ENCODE data around the gene CCL24.

Gene CCL24

GRCh38 chr7:75820688-75821087, 7.1 kb upstream of the CCL24 start:
- H3K36me3 ChIP-seq (ENCODE audit: control insufficient read depth in 2 of 2, insufficient read depth in 2 of 2, low read length in 2 of 2) = no peaks in the 10 kb centered on the region
- H3K9ac ChIP-seq (ENCODE audit: low read depth in 1 of 2, low read length in 2 of 2) = no peak overlapping the region
- H3K4me1 ChIP-seq (ENCODE audit: control insufficient read depth in 2 of 2, insufficient read depth in 2 of 2, low read length in 2 of 2) = peaks cover 0 to 6% of the 10 kb centered on the region in 2 donors
- H3K27ac ChIP-seq (ENCODE audit: low read depth in 2 of 2, low read length in 2 of 2) = no peak overlapping the region
- no peaks in the 10 kb centered on the region for H3K9me3 ChIP-seq (ENCODE audit: control insufficient read depth in 2 of 2, low read length in 2 of 2)
- H3K27me3 ChIP-seq (ENCODE audit: control insufficient read depth in 2 of 2, insufficient read depth in 2 of 2, low read length in 2 of 2) = no peaks in the 10 kb centered on the region
- H3K4me3 ChIP-seq (ENCODE audit: low read length in 2 of 2) = no peak overlapping the region

- H3K9me3 ChIP-seq (ENCODE audit: control insufficient read depth in 2 of 2, low read length in 2 of 2) = no peaks in the 10 kb centered on the region
- H3K27ac ChIP-seq (ENCODE audit: low read depth in 2 of 2, low read length in 2 of 2) = no peak overlapping the region
- no peaks in the 10 kb centered on the region for H3K27me3 ChIP-seq (ENCODE audit: control insufficient read depth in 2 of 2, insufficient read depth in 2 of 2, low read length in 2 of 2)
- peaks cover 0 to 6% of the 10 kb centered on the region in 2 donors for H3K4me1 ChIP-seq (ENCODE audit: control insufficient read depth in 2 of 2, insufficient read depth in 2 of 2, low read length in 2 of 2)
- H3K4me3 ChIP-seq (ENCODE audit: low read length in 2 of 2) = no peak overlapping the region
- no peaks in the 10 kb centered on the region for H3K36me3 ChIP-seq (ENCODE audit: control insufficient read depth in 2 of 2, insufficient read depth in 2 of 2, low read length in 2 of 2)
- H3K9ac ChIP-seq (ENCODE audit: low read depth in 1 of 2, low read length in 2 of 2) = no peak overlapping the region
Observed at GRCh38 chr7:75819711-75820110, 6.1 kb upstream of the CCL24 start.

GRCh38 chr7:75818472-75818871, 4.9 kb upstream of the CCL24 start:
- Histone ChIP-seq H3K27ac (ENCODE audit: low read depth in 2 of 2, low read length in 2 of 2) (no peak overlapping the region), H3K4me3 (ENCODE audit: low read length in 2 of 2) (no peak overlapping the region), H3K4me1 (ENCODE audit: control insufficient read depth in 2 of 2, insufficient read depth in 2 of 2, low read length in 2 of 2) (peaks cover 0 to 6% of the 10 kb centered on the region in 2 donors), H3K27me3 (ENCODE audit: control insufficient read depth in 2 of 2, insufficient read depth in 2 of 2, low read length in 2 of 2) (no peaks in the 10 kb centered on the region), H3K9ac (ENCODE audit: low read depth in 1 of 2, low read length in 2 of 2) (no peak overlapping the region), H3K9me3 (ENCODE audit: control insufficient read depth in 2 of 2, low read length in 2 of 2) (no peaks in the 10 kb centered on the region), H3K36me3 (ENCODE audit: control insufficient read depth in 2 of 2, insufficient read depth in 2 of 2, low read length in 2 of 2) (no peaks in the 10 kb centered on the region)

- no peaks in the 10 kb centered on the region for H3K36me3 ChIP-seq (ENCODE audit: control insufficient read depth in 2 of 2, insufficient read depth in 2 of 2, low read length in 2 of 2)
- H3K27me3 ChIP-seq (ENCODE audit: control insufficient read depth in 2 of 2, insufficient read depth in 2 of 2, low read length in 2 of 2) = no peaks in the 10 kb centered on the region
- H3K9ac ChIP-seq (ENCODE audit: low read depth in 1 of 2, low read length in 2 of 2) = no peak overlapping the region
- H3K4me3 ChIP-seq (ENCODE audit: low read length in 2 of 2) = no peak overlapping the region
- no peaks in the 10 kb centered on the region for H3K4me1 ChIP-seq (ENCODE audit: control insufficient read depth in 2 of 2, insufficient read depth in 2 of 2, low read length in 2 of 2)
- H3K27ac ChIP-seq (ENCODE audit: low read depth in 2 of 2, low read length in 2 of 2) = no peak overlapping the region
- no peaks in the 10 kb centered on the region for H3K9me3 ChIP-seq (ENCODE audit: control insufficient read depth in 2 of 2, low read length in 2 of 2)
Observed at GRCh38 chr7:75817116-75817515, 3.5 kb upstream of the CCL24 start.

- Histone ChIP-seq H3K27ac (ENCODE audit: low read depth in 2 of 2, low read length in 2 of 2) (no peak overlapping the region), H3K4me1 (ENCODE audit: control insufficient read depth in 2 of 2, insufficient read depth in 2 of 2, low read length in 2 of 2) (no peaks in the 10 kb centered on the region), H3K4me3 (ENCODE audit: low read length in 2 of 2) (no peak overlapping the region), H3K27me3 (ENCODE audit: control insufficient read depth in 2 of 2, insufficient read depth in 2 of 2, low read length in 2 of 2) (no peaks in the 10 kb centered on the region), H3K9ac (ENCODE audit: low read depth in 1 of 2, low read length in 2 of 2) (no peak overlapping the region), H3K36me3 (ENCODE audit: control insufficient read depth in 2 of 2, insufficient read depth in 2 of 2, low read length in 2 of 2) (no peaks in the 10 kb centered on the region), H3K9me3 (ENCODE audit: control insufficient read depth in 2 of 2, low read length in 2 of 2) (no peaks in the 10 kb centered on the region)
Observed at GRCh38 chr7:75815418-75816064, 1.9 kb upstream of the CCL24 start.

- H3K36me3 ChIP-seq (ENCODE audit: control insufficient read depth in 2 of 2, insufficient read depth in 2 of 2, low read length in 2 of 2) = no peaks in the 10 kb centered on the region
- no peaks in the 10 kb centered on the region for H3K4me1 ChIP-seq (ENCODE audit: control insufficient read depth in 2 of 2, insufficient read depth in 2 of 2, low read length in 2 of 2)
- H3K27me3 ChIP-seq (ENCODE audit: control insufficient read depth in 2 of 2, insufficient read depth in 2 of 2, low read length in 2 of 2) = no peaks in the 10 kb centered on the region
- H3K9me3 ChIP-seq (ENCODE audit: control insufficient read depth in 2 of 2, low read length in 2 of 2) = no peaks in the 10 kb centered on the region
- H3K27ac ChIP-seq (ENCODE audit: low read depth in 2 of 2, low read length in 2 of 2) = no peak overlapping the region
- no peak overlapping the region for H3K4me3 ChIP-seq (ENCODE audit: low read length in 2 of 2)
- no peak overlapping the region for H3K9ac ChIP-seq (ENCODE audit: low read depth in 1 of 2, low read length in 2 of 2)
Observed at GRCh38 chr7:75814407-75814947, 871 bp upstream of the CCL24 start.

GRCh38 chr7:75813084-75813483, 522 bp downstream of the CCL24 start:
- Histone ChIP-seq H3K4me1 (ENCODE audit: control insufficient read depth in 2 of 2, insufficient read depth in 2 of 2, low read length in 2 of 2) (no peaks in the 10 kb centered on the region), H3K36me3 (ENCODE audit: control insufficient read depth in 2 of 2, insufficient read depth in 2 of 2, low read length in 2 of 2) (no peaks in the 10 kb centered on the region), H3K4me3 (ENCODE audit: low read length in 2 of 2) (no peak overlapping the region), H3K27ac (ENCODE audit: low read depth in 2 of 2, low read length in 2 of 2) (no peak overlapping the region), H3K9me3 (ENCODE audit: control insufficient read depth in 2 of 2, low read length in 2 of 2) (no peaks in the 10 kb centered on the region), H3K9ac (ENCODE audit: low read depth in 1 of 2, low read length in 2 of 2) (no peak overlapping the region), H3K27me3 (ENCODE audit: control insufficient read depth in 2 of 2, insufficient read depth in 2 of 2, low read length in 2 of 2) (no peaks in the 10 kb centered on the region)

- Histone ChIP-seq H3K4me1 (ENCODE audit: control insufficient read depth in 2 of 2, insufficient read depth in 2 of 2, low read length in 2 of 2) (no peaks in the 10 kb centered on the region), H3K36me3 (ENCODE audit: control insufficient read depth in 2 of 2, insufficient read depth in 2 of 2, low read length in 2 of 2) (no peaks in the 10 kb centered on the region), H3K4me3 (ENCODE audit: low read length in 2 of 2) (no peak overlapping the region), H3K27ac (ENCODE audit: low read depth in 2 of 2, low read length in 2 of 2) (no peak overlapping the region), H3K9ac (ENCODE audit: low read depth in 1 of 2, low read length in 2 of 2) (no peak overlapping the region), H3K27me3 (ENCODE audit: control insufficient read depth in 2 of 2, insufficient read depth in 2 of 2, low read length in 2 of 2) (no peaks in the 10 kb centered on the region), H3K9me3 (ENCODE audit: control insufficient read depth in 2 of 2, low read length in 2 of 2) (peaks cover 0 to 3% of the 10 kb centered on the region in 2 donors)
Observed at GRCh38 chr7:75811894-75812678, 1.5 kb downstream of the CCL24 start.

- Histone ChIP-seq H3K36me3 (ENCODE audit: control insufficient read depth in 2 of 2, insufficient read depth in 2 of 2, low read length in 2 of 2) (no peaks in the 10 kb centered on the region), H3K9me3 (ENCODE audit: control insufficient read depth in 2 of 2, low read length in 2 of 2) (peaks cover 0 to 8% of the 10 kb centered on the region in 2 donors), H3K9ac (ENCODE audit: low read depth in 1 of 2, low read length in 2 of 2) (no peak overlapping the region), H3K27ac (ENCODE audit: low read depth in 2 of 2, low read length in 2 of 2) (no peak overlapping the region), H3K4me3 (ENCODE audit: low read length in 2 of 2) (no peak overlapping the region), H3K27me3 (ENCODE audit: control insufficient read depth in 2 of 2, insufficient read depth in 2 of 2, low read length in 2 of 2) (no peaks in the 10 kb centered on the region), H3K4me1 (ENCODE audit: control insufficient read depth in 2 of 2, insufficient read depth in 2 of 2, low read length in 2 of 2) (no peaks in the 10 kb centered on the region)
Observed at GRCh38 chr7:75809396-75809795, 4.2 kb downstream of the CCL24 start.

- Histone ChIP-seq H3K4me1 (ENCODE audit: control insufficient read depth in 2 of 2, insufficient read depth in 2 of 2, low read length in 2 of 2) (no peaks in the 10 kb centered on the region), H3K9me3 (ENCODE audit: control insufficient read depth in 2 of 2, low read length in 2 of 2) (peaks cover 0 to 8% of the 10 kb centered on the region in 2 donors), H3K27me3 (ENCODE audit: control insufficient read depth in 2 of 2, insufficient read depth in 2 of 2, low read length in 2 of 2) (no peaks in the 10 kb centered on the region), H3K9ac (ENCODE audit: low read depth in 1 of 2, low read length in 2 of 2) (no peak overlapping the region), H3K27ac (ENCODE audit: low read depth in 2 of 2, low read length in 2 of 2) (no peak overlapping the region), H3K36me3 (ENCODE audit: control insufficient read depth in 2 of 2, insufficient read depth in 2 of 2, low read length in 2 of 2) (no peaks in the 10 kb centered on the region), H3K4me3 (ENCODE audit: low read length in 2 of 2) (no peak overlapping the region)
Observed at GRCh38 chr7:75808106-75808505, 5.5 kb downstream of the CCL24 start.
